ENCODE data around the gene ATG9A.

ATG9A gene

DNA sequence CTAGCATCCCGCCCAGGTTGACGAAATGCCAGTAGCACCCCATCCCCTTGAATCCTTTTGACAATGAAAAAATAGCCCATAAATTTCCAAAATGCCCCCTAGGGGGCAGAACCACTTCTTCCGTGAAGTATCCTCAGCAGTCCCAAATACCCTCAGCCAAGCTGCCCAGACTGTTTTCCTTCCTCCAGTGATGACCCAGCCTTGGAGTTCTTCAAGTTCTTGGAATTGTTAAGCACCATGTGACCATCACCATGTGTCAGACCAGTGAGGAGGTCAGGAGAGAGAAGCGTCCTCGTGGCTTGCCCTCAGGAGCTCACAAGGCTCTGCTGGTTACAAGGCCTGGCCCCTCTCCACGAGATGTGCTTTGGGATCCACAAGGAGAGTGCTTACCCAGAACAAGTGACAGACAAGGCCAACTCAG is 58.2 kb downstream of the ATG9A start:
- H3K4me3 ChIP-seq (ENCODE audit: low read length): no peak overlapping the region
- peak; percentile 60 for DNase-seq (ENCODE audit: low read depth)
- TF ChIP-seq, protein P1, sequence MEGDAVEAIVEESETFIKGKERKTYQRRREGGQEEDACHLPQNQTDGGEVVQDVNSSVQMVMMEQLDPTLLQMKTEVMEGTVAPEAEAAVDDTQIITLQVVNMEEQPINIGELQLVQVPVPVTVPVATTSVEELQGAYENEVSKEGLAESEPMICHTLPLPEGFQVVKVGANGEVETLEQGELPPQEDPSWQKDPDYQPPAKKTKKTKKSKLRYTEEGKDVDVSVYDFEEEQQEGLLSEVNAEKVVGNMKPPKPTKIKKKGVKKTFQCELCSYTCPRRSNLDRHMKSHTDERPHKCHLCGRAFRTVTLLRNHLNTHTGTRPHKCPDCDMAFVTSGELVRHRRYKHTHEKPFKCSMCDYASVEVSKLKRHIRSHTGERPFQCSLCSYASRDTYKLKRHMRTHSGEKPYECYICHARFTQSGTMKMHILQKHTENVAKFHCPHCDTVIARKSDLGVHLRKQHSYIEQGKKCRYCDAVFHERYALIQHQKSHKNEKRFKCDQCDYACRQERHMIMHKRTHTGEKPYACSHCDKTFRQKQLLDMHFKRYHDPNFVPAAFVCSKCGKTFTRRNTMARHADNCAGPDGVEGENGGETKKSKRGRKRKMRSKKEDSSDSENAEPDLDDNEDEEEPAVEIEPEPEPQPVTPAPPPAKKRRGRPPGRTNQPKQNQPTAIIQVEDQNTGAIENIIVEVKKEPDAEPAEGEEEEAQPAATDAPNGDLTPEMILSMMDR (IDR thresholded peaks at IDR 0.05; ENCODE audit: insufficient read depth, low read depth, low read length, missing control alignments): peak; percentile 72

DNA sequence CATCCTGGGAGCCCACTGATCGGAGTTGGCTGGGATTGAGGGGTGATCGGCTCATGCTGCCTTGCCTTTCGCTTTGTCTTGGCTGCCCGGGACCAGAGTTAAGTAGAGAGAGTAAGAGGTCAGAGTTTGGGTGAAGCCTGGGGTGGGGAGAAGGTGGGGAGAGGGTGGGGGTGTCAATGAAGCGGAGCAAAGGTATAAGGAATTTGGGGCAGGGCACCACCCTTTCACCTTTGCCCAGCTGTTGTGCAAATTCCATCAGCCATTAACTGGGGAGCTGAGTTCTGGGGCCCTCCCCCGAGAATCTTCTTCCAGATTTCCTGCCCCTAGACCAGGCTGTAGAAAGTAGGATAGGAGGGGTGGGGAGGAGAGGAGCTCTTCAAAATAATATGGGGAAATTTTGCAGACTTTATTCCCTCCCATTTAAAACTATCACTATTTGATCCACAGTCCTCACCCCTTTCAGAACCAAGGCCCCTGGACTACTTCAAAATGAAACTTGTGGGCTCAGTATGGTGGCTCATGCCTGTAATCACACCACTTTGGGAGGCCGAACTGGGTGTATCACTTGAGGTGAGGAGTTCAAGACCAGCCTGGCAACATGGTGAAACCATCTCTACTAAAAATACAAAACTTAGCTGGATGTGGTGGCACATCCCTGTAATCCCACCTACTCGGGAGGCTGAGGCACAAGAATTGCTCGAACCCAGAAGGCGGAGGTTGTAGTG is 59.3 kb downstream of the ATG9A start, which contains the start of gene SLC23A3:
SLC23A3 (minus strand) TSS at position 100 of the 725 bp plus-strand sequence; CDS start at position 55, 45 bp downstream.
- TF ChIP-seq, protein P1 (IDR thresholded peaks at IDR 0.05; ENCODE audit: insufficient read depth, low read depth, low read length, missing control alignments): no peak
- H3K4me3 ChIP-seq (ENCODE audit: low read length): no peak within 1 kb of the TSS
- no peak for DNase-seq (ENCODE audit: low read depth)
